ENCODE measurements around the gene SEC11C. TPM values are rescaled to one million over a fixed set of nuclear protein-coding genes. Genes with fewer than 3 reads are reported as not detected.

The SEC11C gene
- total and polyA plus RNA-seq, 2 donors (not counting 1 experiment from before 2014, with no cell fraction given): 12.5 to 16.3 TPM

GRCh38 chr18:59124370-59124704, 15.3 kb upstream of the SEC11C start:
- Histone ChIP-seq H2AFZ (ENCODE audit: low read length) (no peak overlapping the region), H3K79me2 (ENCODE audit: control insufficient read depth, insufficient read depth, low read length) (no peaks in the 10 kb centered on the region), H3K27me3 (ENCODE audit: control insufficient read depth, insufficient read depth, low read length) (peaks cover 13% of the 10 kb centered on the region), H3K36me3 (ENCODE audit: control insufficient read depth, insufficient read depth, low read length) (no peaks in the 10 kb centered on the region), H3K4me3 (replicated peaks in 1 of 4; ENCODE audit: control extremely low read depth in 1 of 4, insufficient read depth in 1 of 4, low read depth in 3 of 4, low read length in 4 of 4) (no peak overlapping the region), H3K9ac (ENCODE audit: insufficient read depth, low read length) (no peak overlapping the region), H4K20me1 (ENCODE audit: control insufficient read depth, extremely low read depth, insufficient read depth, low read length) (no peaks in the 10 kb centered on the region), H3K9me3 (ENCODE audit: control insufficient read depth, insufficient read depth, low read depth, low read length) (no peaks in the 10 kb centered on the region), H3K27ac (ENCODE audit: insufficient read depth, low read length) (no peak overlapping the region), H3K4me2 (ENCODE audit: extremely low read depth, insufficient read depth, low read length) (no peak overlapping the region), H3K4me1 (ENCODE audit: control insufficient read depth, extremely low read depth, insufficient read depth, low read length) (peaks cover 4% of the 10 kb centered on the region)
- TF ChIP-seq EZH2 (IDR thresholded peaks at IDR 0.05; ENCODE audit: low read length, missing control alignments) (no peak), CTCF (conservative IDR thresholded peaks at IDR 0.05 in 1 of 2, IDR thresholded peaks at IDR 0.05 in 1 of 2; ENCODE audit: low read depth in 1 of 2, low read length in 2 of 2) (no peak)
- DNase-seq (ENCODE audit: low read depth in 2 of 2): no peak

GRCh38 chr18:59127047-59127446, 12.6 kb upstream of the SEC11C start:
- H3K27ac ChIP-seq (ENCODE audit: insufficient read depth, low read length): no peak overlapping the region
- peaks cover 26% of the 10 kb centered on the region for H3K27me3 ChIP-seq (ENCODE audit: control insufficient read depth, insufficient read depth, low read length)
- no peak overlapping the region for H2AFZ ChIP-seq (ENCODE audit: low read length)
- H4K20me1 ChIP-seq (ENCODE audit: control insufficient read depth, extremely low read depth, insufficient read depth, low read length): no peaks in the 10 kb centered on the region
- no peak overlapping the region for H3K9ac ChIP-seq (ENCODE audit: insufficient read depth, low read length)
- no peaks in the 10 kb centered on the region for H3K36me3 ChIP-seq (ENCODE audit: control insufficient read depth, insufficient read depth, low read length)
- no peak overlapping the region for H3K4me2 ChIP-seq (ENCODE audit: extremely low read depth, insufficient read depth, low read length)
- peaks cover 4% of the 10 kb centered on the region for H3K4me1 ChIP-seq (ENCODE audit: control insufficient read depth, extremely low read depth, insufficient read depth, low read length)
- H3K79me2 ChIP-seq (ENCODE audit: control insufficient read depth, insufficient read depth, low read length): no peaks in the 10 kb centered on the region
- TF ChIP-seq CTCF (conservative IDR thresholded peaks at IDR 0.05 in 1 of 2, IDR thresholded peaks at IDR 0.05 in 1 of 2; ENCODE audit: low read depth in 1 of 2, low read length in 2 of 2) (no peak), EZH2 (IDR thresholded peaks at IDR 0.05; ENCODE audit: low read length, missing control alignments) (peak; percentile 36)
- DNase-seq (ENCODE audit: low read depth in 2 of 2): no peak
- H3K4me3 ChIP-seq (replicated peaks in 1 of 4; ENCODE audit: control extremely low read depth in 1 of 4, insufficient read depth in 1 of 4, low read depth in 3 of 4, low read length in 4 of 4): no peak overlapping the region
- H3K9me3 ChIP-seq (ENCODE audit: control insufficient read depth, insufficient read depth, low read depth, low read length): no peaks in the 10 kb centered on the region

GRCh38 chr18:59129951-59130703, 9.6 kb upstream of the SEC11C start:
- no peak for TF ChIP-seq CTCF (conservative IDR thresholded peaks at IDR 0.05 in 1 of 2, IDR thresholded peaks at IDR 0.05 in 1 of 2; ENCODE audit: low read depth in 1 of 2, low read length in 2 of 2)
- TF ChIP-seq EZH2 (IDR thresholded peaks at IDR 0.05; ENCODE audit: low read length, missing control alignments): no peak
- H4K20me1 ChIP-seq (ENCODE audit: control insufficient read depth, extremely low read depth, insufficient read depth, low read length): no peaks in the 10 kb centered on the region
- no peaks in the 10 kb centered on the region for H3K9me3 ChIP-seq (ENCODE audit: control insufficient read depth, insufficient read depth, low read depth, low read length)
- no peaks in the 10 kb centered on the region for H3K36me3 ChIP-seq (ENCODE audit: control insufficient read depth, insufficient read depth, low read length)
- no peak overlapping the region for H3K4me2 ChIP-seq (ENCODE audit: extremely low read depth, insufficient read depth, low read length)
- no peak overlapping the region for H3K27ac ChIP-seq (ENCODE audit: insufficient read depth, low read length)
- no peak overlapping the region for H3K9ac ChIP-seq (ENCODE audit: insufficient read depth, low read length)
- H3K79me2 ChIP-seq (ENCODE audit: control insufficient read depth, insufficient read depth, low read length): no peaks in the 10 kb centered on the region
- DNase-seq (ENCODE audit: low read depth in 2 of 2): no peak
- H3K27me3 ChIP-seq (ENCODE audit: control insufficient read depth, insufficient read depth, low read length): peaks cover 46% of the 10 kb centered on the region
- no peak overlapping the region for H3K4me3 ChIP-seq (replicated peaks in 1 of 4; ENCODE audit: control extremely low read depth in 1 of 4, insufficient read depth in 1 of 4, low read depth in 3 of 4, low read length in 4 of 4)
- no peaks in the 10 kb centered on the region for H3K4me1 ChIP-seq (ENCODE audit: control insufficient read depth, extremely low read depth, insufficient read depth, low read length)
- no peak overlapping the region for H2AFZ ChIP-seq (ENCODE audit: low read length)
